Cardiac muscle cell (in vitro differentiated cells and primary cell): ENCODE measurements around the gene MXI1. TPM values are rescaled to one million over a fixed set of nuclear protein-coding genes. Genes with fewer than 3 reads are reported as not detected.

Source experiments
- DNase-seq, 2 donors: peaks; one replicate each; pipeline versions ENCODE4 v3.0.0 to v3.0.0-alpha.2; 2010 to 2017; ENCODE audit warnings: low read depth in 1 of 2, low spot score in 1 of 2
- H3K27ac ChIP-seq: fragments of 200-600 bp; sonication (generic); 2 replicates; pipeline ENCODE4 v1.5.1; 2016
- H3K27me3 ChIP-seq: fragments of 200-600 bp; sonication (generic); 2 replicates; pipeline ENCODE4 v1.6.0; 2016; ENCODE audit warnings: control low read depth
- H3K36me3 ChIP-seq: fragments of 200-600 bp; sonication (generic); 2 replicates; pipeline ENCODE4 v1.5.1; 2016; ENCODE audit warnings: control low read depth
- H3K4me1 ChIP-seq: fragments of 200-600 bp; sonication (generic); 2 replicates; pipeline ENCODE4 v1.8.1; 2017; ENCODE audit warnings: low read depth, mild to moderate bottlenecking, mixed run types
- H3K4me3 ChIP-seq: fragments of 200-600 bp; sonication (generic); 2 replicates; pipeline ENCODE4 v1.5.1; 2016; ENCODE audit warnings: mild to moderate bottlenecking
- H3K9me3 ChIP-seq: fragments of 200-600 bp; sonication (generic); 2 replicates; pipeline ENCODE4 v1.5.1; 2017; ENCODE audit warnings: low read depth, mild to moderate bottlenecking, control low read depth
- polyA plus RNA-seq: library from polyadenylated mRNA; unstranded; fragments of >200 nt; fragmentation: Nextera tagmentation; extraction: Ambion mirVana; gene quantifications from 2 replicates; pipeline ENCODE4 v1.2.1, GENCODE V29; 2016
- total RNA-seq: library from RNA; depleted of rRNA; stranded (reverse); fragments of >200 nt; gene quantifications from 2 replicates; pipeline ENCODE4 v1.2.3, GENCODE V29; 2016
- TF ChIP-seq, protein P1 (sequence below): IDR thresholded peaks from 2 replicates; pipeline ENCODE4 v1.5.1; 2012; ENCODE audit warnings: low read depth, mild to moderate bottlenecking, low read length

The MXI1 gene
- total and polyA plus RNA-seq, 2 experiments from 2014 or later = 55.0 to 68.4 TPM

GRCh38 chr10:110306452-110306768, 99.0 kb downstream of the MXI1 start:
- TF ChIP-seq, protein P1, sequence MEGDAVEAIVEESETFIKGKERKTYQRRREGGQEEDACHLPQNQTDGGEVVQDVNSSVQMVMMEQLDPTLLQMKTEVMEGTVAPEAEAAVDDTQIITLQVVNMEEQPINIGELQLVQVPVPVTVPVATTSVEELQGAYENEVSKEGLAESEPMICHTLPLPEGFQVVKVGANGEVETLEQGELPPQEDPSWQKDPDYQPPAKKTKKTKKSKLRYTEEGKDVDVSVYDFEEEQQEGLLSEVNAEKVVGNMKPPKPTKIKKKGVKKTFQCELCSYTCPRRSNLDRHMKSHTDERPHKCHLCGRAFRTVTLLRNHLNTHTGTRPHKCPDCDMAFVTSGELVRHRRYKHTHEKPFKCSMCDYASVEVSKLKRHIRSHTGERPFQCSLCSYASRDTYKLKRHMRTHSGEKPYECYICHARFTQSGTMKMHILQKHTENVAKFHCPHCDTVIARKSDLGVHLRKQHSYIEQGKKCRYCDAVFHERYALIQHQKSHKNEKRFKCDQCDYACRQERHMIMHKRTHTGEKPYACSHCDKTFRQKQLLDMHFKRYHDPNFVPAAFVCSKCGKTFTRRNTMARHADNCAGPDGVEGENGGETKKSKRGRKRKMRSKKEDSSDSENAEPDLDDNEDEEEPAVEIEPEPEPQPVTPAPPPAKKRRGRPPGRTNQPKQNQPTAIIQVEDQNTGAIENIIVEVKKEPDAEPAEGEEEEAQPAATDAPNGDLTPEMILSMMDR = no peak
- Histone ChIP-seq H3K4me3 (no peak overlapping the region), H3K36me3 (peaks cover 15% of the 10 kb centered on the region), H3K27ac (peak overlapping the region; percentile 99), H3K27me3 (no peaks in the 10 kb centered on the region), H3K4me1 (peaks cover 14% of the 10 kb centered on the region), H3K9me3 (no peaks in the 10 kb centered on the region)
- DNase-seq = no peak

- H3K36me3 ChIP-seq = peaks cover 4% of the 10 kb centered on the region
- no peaks in the 10 kb centered on the region for H3K9me3 ChIP-seq
- H3K4me1 ChIP-seq = peaks cover 19% of the 10 kb centered on the region
- H3K27me3 ChIP-seq = no peaks in the 10 kb centered on the region
- TF ChIP-seq, protein P1 = no peak
- peak in 1 of 2 donors; percentile 40 for DNase-seq
- H3K27ac ChIP-seq = no peak overlapping the region
- H3K4me3 ChIP-seq = no peak overlapping the region
Observed at GRCh38 chr10:110307805-110308204, 100.4 kb downstream of the MXI1 start.

GRCh38 chr10:110310741-110311140, 103.3 kb downstream of the MXI1 start:
- Histone ChIP-seq H3K27ac (no peak overlapping the region), H3K9me3 (no peaks in the 10 kb centered on the region), H3K4me1 (peaks cover 12% of the 10 kb centered on the region), H3K36me3 (no peaks in the 10 kb centered on the region), H3K27me3 (no peaks in the 10 kb centered on the region), H3K4me3 (no peak overlapping the region)
- TF ChIP-seq, protein P1 = no peak
- peak in 1 of 2 donors; percentile 13 for DNase-seq

DNA sequence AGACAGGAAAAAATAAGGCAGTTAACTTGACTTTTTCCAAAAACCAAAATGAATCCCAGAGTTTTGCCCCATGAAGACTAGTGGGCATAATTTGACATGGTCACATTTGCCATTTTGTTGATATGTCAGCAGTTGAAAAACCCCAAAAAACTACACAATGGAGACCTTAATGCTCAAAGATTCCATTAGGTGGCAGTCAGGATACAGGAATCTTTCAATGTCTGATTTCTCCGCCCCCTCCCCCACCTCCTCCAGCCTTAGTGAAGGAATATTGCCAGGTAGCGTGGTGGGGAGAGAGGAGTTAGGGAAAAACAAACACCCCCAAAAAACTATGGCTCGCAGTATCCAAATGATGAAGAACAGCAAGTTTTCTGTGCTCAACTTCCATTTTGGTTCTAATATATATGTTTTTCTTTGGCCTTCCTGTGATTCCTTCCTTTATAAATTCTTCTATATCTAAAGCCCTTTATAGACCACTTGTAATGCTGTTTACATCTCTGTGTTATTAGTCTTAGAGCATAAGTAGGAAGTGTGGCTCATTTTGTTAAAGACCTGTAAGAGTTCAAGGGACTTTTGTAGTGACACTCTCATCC, 104.0 kb downstream of the MXI1 start:
- H3K4me1 ChIP-seq = peaks cover 5% of the 10 kb centered on the region
- H3K36me3 ChIP-seq = no peaks in the 10 kb centered on the region
- no peak overlapping the region for H3K4me3 ChIP-seq
- no peak overlapping the region for H3K27ac ChIP-seq
- DNase-seq = peak; percentile 71 to 79
- TF ChIP-seq, protein P1 = peak; percentile 56
- no peaks in the 10 kb centered on the region for H3K27me3 ChIP-seq
- no peaks in the 10 kb centered on the region for H3K9me3 ChIP-seq

DNA sequence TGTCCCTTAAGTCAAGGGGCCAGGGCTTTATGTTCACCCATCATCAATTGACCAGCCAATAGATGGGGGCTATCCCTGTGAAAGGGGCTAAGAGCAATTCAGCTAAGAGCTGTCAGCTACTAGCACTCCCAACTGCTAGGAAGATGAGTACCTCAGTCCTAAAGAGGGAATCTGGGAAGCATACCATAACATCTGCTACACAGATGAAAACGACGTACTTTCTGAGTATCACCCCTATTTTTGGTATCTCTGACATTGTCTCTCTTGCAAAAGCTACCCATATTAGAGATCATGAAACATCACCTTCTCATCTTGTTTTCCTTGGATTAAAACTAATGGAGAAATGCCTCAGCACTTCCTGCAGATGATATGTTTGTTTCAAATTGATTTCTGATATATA, 104.8 kb downstream of the MXI1 start:
- TF ChIP-seq, protein P1 = no peak
- no peak overlapping the region for H3K27ac ChIP-seq
- DNase-seq = no peak
- H3K4me1 ChIP-seq = peaks cover 5% of the 10 kb centered on the region
- no peaks in the 10 kb centered on the region for H3K36me3 ChIP-seq
- H3K9me3 ChIP-seq = no peaks in the 10 kb centered on the region
- no peaks in the 10 kb centered on the region for H3K27me3 ChIP-seq
- no peak overlapping the region for H3K4me3 ChIP-seq
